NAMALWA (cell line): ENCODE data around the gene MRFAP1L1.
"Not testable (repeated sequence)": the region's sequence is repeated elsewhere in the genome, so short reads cannot be mapped to it uniquely, and the experiment has no call there.

ENCODE experiments used
- DNase-seq: peaks from one replicate; pipeline ENCODE4 v3.0.0-alpha.2; 2015; ENCODE audit warnings: low spot score

MRFAP1L1 gene

DNA sequence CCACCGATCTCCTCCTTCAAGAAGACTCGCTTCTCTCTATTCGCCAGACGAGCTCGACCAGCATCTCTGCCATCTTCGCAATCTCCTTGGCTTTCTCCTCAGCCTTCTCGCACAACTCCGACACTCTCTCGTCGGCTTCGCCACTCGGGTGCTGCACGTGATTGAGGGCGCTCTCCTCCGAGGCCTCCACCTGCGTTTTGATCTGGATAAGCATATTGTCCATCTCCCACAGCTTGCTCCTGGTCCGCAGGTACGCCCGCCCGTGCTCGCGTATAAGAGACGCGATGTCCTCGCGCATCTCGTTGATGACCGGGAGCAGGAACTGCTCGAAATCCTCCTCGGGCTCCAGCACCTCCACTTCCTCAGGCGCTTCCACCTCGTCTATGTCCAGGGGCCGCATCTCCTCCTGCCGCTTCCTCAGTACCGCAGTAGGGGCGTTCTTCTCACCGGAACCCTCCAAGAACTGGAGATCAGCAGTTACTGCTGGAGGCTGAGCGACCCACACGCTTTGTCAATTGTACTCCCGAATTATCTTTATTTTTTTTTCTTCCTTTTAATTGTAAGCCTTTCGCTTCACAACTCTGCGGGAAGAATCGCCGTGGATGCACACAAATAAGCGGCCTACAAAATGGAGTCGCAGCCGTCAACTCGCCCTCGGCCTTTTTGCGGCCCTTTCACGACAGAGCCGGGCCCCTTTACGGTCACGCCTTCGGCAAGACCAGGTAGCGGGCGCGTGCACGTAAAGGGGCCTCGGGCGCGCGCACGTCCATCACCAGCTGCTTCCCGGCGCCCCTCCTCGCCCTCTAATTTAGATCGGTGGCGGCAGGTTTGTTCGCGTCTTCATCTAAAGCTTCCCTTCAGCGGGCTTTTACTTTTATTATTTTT is at the start of gene MRFAP1L1:
MRFAP1L1 (minus strand) TSS at position 636 of the 885 bp plus-strand sequence; CDS start at position 400, 236 bp downstream.
- DNase-seq: peak; percentile 97

DNA sequence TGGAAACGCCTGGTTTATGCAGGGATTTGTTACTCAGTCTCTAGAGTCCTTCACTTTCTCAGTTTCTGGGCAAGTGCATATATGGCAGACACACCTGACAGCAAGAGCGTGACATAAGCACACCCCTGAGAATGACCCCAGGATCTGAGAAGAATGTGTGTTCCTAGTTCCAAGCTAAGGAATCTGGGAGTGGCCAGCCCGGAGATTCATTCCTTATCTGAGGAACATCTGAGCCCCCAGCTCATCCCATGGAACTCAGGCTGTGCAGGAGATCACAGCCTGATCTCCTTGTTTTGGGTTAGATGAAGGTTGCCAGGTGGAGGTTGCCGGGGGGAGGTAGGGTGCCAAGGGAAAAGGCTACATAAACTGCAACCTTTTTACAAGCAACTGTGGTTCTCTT is 49.1 kb upstream of the MRFAP1L1 start:
- no peak for DNase-seq

DNA sequence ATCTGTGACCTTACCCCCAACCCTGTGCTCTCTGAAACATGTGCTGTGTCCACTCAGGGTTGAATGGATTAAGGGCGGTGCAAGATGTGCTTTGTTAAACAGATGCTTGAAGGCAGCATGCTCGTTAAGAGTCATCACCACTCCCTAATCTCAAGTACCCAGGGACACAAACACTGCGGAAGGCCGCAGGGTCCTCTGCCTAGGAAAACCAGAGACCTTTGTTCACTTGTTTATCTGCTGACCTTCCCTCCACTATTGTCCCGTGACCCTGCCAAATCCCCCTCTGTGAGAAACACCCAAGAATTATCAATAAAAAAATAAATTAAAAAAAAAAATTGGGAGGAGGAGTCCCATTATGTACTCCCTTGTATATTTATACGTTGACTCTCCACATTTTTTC is 46.7 kb upstream of the MRFAP1L1 start:
- not testable (repeated sequence) for DNase-seq

DNA sequence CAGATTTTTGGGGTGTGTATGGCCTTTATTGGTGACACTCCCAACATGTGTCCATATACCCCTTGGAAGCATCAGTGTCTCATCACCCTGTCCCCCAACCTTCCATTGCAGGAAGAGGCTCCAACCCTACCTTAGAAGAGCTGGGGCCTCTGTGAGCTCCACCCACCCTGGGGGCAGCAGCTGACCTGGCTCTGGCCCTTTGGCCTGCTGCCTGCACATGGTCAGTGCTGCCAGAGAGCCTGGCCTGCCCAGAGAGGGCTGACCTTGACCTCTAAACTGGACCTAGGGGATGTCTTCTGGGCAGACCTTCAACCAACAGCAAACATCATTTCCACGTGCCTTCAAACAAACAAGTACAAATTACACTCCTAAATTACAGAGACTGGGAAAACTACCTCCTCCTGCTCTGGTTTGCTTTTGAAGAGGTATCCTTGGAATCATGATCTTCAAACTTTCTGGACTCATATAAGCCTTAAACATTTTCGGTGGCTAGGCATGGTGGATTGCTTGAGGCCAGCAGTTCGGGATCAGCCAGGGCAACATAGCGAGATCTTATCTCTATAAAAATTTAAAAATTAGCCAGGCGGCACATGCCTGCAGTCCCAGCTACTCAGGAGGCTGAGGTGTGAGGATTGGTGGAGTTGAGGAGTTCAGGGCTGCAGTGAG is 45.6 kb upstream of the MRFAP1L1 start:
- no peak for DNase-seq

DNA sequence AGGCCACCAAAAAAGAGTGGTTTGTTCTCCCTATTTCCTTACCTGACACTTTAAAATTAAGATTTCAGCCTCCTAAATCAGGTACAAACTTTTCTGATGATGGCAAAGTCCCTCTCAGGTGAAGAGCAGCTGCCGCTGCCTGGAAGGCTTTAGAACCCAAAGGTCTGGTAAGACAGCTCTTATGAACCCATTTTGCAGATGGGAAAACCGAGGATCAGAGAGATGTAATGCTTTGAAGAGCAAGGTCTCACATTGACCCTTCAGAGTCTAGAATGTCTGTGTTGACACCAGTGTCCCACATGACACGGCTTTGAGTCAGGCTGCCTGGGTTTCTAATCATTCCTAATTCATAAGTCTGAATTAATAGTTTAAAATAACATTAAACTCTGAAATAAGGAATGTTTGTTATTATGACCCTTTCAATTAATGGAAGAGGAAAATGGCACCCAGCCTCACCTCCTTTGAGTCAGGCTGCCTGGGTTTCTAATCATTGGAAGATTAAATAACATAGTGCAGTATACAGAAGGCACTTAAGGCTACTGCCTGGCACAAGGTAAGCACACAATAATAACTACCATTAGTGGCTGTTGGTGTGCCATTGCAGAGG is 44.9 kb upstream of the MRFAP1L1 start:
- no peak for DNase-seq

DNA sequence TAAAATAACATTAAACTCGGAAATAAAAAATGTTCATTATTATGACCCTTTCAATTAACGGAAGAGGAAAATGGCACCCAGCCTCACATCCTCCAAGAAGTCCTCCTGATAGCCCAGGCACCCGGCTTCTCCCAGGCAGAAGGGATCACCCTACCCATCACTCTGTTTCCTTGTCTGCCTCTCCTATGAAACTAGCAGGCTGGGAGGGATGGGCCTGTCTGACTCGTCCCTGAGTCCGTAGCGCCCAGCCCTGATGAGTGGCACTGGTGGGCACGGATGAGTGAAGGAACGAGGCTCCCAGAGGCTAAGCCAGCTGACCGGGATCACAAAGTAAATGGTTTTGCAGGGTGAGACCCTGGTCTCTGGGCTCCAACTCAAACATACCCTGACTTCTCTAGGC is 44.2 kb upstream of the MRFAP1L1 start:
- no peak for DNase-seq

DNA sequence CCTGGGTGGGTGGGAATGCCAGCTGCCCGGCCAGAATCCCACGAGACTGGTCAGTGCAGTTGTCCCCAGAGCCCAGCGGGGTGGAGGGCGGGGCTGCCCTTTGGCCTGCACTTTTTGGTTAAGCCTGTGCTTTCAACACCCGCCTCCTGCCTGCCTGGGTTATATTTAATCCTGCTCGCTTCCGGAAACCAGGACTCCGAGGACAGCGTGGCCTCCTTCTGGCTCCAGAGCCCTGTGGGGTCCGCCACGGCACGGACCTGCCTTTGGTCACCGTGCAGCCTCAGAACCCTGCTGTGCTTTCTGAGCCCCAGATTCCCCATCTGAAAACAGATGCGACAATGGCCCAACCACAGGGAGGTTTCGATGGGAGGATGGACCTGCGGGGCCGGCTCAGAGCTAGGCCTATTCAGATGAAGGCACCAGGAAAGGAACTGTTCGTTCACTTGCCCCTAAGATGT is 43.5 kb upstream of the MRFAP1L1 start:
- no peak for DNase-seq

DNA sequence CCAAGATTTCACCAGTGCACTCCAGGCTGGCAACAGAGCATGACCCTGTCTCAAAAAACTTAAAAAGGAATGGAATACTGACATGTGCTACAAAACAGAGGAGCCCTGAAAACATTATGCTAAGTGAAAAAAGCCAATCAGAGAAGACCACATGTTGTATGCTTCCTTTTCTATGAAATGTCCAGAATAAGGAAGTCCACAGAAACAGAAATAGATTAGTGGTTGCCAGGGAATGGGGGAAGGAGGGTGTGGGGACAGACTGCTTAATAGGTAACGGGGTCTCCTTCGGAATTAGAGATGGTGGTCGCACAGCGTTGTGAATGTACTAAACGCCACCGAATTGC is 42.8 kb upstream of the MRFAP1L1 start:
- DNase-seq: no peak

DNA sequence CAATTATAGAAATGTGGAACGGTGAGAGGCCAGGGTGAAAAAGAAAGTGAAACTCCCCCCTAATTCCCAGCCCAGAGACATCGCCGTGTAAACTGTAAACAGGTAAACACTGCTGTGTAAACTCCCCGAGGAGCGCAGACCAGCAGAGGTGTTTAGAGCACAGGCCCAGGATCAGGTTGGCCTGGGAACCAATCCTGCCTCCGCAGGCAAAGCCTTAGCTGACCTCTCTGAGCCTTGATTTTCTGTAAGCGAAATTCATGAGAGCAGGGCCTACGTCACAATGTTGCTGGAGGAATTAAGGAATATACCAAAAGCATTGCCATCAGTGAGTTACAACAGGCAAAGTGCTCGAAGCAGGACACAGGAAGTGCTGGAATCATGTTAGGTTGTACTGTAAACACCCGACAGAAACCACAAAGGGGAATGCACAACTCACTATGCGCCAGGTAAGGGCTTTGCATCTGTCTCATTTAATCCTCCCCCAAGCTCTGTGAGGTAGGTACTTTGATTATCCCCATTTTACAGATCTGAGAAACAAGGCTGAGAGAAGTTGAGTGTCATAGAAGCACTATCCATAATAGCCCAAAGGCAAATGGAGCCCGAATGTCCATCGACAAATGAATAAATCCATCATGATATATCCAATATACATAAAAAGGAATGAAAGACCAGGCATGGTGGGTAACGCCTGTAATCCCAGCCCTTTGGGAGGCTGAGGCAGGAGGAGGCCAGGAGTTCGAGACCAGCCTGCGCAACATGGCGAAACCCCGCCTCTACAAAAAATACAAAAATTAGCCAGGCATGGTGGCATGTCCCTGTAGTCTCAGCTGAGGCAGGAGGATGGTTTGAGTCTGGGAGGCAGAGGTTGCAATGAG is 42.2 kb upstream of the MRFAP1L1 start:
- no peak for DNase-seq

DNA sequence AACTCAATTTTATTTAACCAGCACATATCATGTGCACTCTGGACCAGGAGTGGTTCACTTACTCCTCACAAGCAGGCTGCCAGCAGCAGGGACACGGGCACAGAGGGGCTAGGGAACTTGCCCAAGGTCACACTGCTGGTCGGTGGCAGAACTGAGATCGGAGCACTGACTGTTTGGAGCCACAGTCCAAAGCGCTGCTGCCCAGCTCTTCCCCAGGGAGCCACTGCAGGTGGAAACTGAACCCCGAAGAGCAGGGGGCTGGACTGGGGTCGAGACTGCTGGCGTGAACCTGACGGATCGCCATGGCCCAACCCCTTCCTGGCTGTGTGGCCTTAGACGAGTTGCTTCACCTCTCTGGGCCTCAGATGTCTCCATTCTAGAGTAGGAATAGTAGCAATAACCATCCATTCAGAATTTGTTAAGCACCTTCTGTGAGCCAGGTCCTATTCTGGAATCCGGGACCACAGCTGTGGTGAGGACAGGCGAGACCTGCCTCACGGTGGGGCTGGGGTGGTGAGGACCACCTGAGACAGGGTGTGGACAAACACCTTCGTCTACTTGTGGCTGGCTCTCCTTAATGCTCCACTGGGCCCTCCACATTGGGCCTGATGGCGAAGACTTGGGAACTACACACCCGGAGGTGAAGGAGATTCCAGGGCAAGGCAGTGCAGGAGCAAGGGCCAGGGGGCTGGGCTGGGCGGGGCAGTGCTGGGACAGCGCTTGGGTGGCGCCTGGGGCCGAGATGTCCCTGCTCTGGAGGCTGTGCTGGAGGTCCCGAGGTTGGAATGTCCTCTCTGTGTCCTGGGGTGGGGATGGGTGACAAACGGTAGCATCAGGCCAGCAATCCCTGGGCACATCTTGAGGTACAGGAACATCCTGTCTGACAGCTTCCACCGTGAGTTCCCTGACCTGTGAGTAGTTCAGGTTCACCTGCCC is 40.9 kb upstream of the MRFAP1L1 start:
- DNase-seq: no peak

DNA sequence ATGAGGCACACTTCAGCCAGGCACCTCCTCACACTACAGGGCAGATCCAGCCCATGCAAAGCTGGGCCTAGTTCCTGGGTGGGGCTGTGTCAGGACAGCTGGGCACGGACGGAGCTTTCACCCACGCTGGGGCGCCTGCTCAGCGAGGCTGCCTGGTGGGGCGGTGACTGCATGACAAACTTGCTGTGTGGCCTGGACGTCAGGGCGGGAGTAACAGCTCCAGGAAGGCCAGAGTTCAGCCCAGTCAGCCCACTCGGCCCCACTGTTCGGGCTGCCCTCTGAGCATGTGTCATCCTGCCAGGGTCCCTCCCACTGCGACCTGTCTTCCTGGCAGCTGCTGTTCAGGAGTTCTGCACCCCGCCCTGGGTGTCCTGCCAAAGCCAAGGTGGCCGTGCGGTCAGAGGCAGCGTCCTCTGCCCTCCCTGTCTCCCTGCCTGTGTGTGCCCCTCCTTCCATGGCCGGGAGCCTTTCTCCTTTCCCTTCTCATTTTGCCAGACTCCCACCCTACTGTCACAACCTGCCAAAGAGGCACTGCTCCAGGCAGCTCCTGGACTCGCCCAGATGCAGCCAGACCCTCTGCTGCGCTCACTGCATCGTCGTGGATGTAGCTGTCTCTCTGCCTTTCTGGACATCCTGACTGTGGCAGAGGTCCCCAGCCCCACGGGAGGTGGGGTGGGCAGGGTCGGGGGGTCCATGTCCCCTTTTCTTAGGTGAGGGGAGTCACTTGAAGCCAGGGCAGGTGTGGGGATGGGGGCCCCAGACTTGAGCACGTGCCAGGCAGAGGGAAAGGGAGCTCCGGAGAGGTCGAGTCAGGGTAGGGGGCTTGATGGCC is 39.9 kb upstream of the MRFAP1L1 start:
- DNase-seq: no peak

DNA sequence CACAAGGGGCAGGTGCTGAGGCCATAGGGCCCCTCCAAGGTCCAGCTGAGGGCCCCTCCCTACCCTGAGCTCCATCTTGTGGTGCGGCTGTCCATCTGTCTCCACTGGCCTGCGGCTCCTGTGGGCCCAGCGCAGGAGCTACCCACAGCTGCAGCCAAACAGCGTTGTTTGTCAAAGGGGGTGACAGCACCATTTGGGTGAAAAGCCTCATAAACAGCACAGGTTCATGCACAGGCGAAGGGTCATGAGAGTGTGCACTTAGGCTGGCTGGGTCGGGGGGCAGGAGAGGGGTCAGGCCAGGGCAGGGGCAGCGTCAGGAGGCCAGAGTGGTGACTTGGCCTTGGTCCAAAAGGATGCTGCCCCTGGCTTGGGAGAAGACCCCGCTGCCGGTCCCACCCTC is 38.6 kb upstream of the MRFAP1L1 start:
- no peak for DNase-seq

DNA sequence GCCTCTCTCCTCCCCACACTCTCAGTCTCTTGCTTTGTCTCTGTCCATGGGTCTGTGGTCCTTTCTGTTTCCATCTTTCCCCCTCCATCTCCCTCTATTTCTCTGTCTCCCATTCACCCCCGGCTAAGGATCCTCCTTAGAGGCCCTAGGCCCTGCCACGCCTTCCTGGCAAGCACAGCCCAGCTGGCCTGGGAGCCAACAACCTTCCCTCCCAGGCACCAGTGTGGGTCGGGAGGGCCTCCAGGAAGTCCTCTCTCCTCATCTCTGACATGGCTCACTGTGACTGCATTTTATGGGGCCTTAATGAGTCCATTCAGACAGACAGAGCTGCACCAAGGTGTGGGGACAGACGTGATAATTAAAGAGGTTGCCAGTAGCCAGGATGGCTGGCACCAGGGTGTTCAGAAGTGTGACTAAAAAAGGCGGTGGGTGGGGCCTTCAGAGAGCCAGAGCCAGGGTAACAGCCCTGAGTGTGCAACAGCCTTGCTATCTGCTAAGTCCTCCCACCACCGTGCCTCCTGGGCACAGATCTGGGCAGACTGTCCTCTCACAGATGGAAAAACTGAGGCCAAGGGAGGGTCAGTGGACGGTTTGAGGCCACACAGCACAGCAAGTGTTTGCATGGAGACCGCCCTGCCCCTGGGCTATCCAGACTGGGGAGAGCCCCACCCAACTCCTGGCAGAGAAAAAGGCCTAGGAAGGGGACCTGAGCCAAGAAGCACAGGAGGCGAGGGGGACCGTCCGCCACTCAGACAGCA is 37.8 kb upstream of the MRFAP1L1 start:
- DNase-seq: no peak

DNA sequence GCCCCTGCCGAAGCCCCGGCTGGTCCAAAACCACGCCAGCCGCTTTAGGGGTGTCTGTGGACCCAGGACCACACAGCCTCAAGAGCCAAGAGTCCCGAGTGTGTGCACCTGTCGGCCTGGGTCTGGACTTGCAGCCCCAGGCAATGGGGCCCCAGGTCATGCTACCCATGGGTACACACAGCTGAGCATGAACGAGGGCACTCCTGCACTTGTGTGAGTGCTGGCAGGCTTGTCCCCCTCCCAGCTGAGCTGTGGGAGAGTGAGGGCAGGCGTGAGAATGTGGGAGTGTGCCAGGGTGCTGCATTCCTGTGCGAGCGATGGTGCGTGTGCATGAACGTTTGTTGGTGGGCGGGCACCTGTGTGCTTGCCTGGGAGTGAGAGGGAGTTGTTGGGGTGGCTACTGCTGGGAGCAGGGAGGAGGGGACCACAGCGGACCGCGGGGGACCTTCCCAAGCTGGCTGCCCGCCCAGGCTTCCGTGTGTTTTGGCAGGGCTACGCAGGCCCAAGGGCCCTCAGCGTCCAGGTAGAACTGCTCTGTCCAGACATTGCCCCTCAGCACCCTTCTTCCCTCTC is 37.1 kb upstream of the MRFAP1L1 start:
- no peak for DNase-seq

DNA sequence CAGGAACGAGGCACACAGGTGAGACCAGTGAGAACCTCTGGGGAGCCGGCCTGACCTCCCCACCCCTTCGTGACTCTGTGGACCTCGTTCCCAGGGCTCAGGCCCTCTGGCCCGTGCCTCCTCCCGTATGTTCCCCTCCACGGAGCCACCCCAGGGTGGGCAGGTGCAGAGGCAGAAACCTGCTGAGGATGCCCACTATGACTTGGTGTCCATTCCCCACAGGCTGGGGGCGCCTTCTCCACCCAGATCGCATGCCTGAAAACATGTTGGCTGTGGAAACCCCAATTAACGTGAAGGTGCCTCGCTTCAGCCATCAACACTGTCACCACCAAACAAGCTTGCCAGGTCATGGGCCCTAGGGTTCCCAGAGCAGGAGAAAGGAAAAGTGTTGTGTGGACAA is 33.3 kb upstream of the MRFAP1L1 start:
- no peak for DNase-seq

DNA sequence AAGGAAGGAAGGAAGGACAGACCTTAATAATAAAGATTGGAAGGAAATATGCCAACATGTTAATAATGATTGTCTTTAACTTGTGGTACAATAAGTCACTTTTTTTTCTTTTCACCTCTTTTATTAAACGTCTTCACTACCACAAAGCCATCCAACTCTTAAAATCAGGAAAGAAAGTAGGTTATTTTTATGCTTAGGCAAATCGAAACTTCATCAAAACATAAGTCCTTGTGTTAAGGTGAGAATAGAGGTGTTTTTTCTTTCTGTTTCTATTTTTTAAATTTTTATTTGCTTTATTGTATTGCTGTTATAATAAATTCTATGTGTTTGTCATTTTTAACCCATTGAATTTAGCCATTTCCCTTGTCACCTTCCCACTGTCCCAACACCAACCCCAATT is 32.8 kb upstream of the MRFAP1L1 start:
- no peak for DNase-seq

DNA sequence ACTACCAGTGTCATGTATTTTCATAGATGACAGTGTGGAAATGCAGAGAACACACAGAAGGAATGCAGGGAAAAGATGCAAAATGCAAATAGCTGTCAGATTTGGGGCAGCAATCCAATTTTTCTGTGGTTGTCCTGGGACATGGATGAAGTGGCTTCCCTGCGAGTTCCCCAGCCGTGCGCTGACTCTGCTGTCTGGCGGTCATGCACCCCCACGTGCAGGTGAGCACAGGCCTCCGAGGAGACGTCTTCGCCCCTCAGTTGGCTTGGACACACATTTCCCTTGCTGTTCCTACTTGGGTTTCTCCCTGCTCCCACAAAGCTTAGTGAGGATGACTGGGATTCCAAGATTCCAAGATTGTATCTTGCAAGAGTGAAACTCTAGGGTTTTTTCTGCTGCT is 30.7 kb upstream of the MRFAP1L1 start:
- DNase-seq: no peak

DNA sequence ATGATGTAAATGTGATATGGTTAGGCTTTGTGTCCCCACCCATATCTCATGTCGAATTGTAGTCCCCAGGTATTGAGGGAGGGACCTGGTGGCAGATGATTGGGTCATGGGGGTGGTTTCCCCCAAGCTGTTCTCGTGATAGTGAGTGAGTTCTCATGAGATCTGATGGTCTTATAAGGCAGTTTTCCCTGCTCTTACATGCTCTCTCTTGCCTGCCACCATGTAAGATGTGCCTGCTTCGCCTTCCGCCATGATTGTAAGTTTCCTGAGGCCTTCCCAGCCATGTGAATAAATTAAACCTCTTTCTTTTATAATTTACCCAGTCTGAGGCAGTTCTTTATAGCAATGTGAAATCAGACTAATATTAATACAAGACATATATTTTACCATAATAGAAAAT is 30.3 kb upstream of the MRFAP1L1 start:
- DNase-seq: no peak
